NCI-H2081 (cell line): Measurements from ENCODE around the gene PCP2.

Experiments used
- DNase-seq, 2 experiments: peaks; one replicate each; lab custom pipeline; 2025; lab: John Stamatoyannopoulos, UW

Gene PCP2

DNA sequence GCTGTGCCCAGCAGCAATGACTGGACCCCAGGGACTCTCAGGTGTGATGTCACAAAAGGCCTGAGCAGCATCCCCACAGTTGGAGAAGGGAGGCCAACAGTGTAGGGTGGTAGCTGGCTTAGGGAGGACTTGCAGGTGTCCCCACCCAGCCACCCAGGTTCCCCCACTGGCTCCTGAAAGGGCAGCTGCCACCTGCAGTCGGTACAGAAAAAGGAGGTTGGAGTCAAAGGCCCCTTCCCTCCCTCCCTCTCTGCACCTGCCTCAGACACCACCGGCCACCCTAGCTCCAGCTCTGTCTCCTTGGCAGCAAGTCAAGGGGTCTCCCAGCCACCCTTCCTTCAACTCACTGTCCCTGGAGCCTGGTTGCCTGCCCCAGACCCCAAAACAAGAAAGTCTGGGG is at the start of gene PCP2:
Gene PCP2, minus strand, starts transcription at position 22 of the 400 bp plus-strand sequence. CDS start 262 bp downstream, outside the sequence.
- DNase-seq = no peak

DNA sequence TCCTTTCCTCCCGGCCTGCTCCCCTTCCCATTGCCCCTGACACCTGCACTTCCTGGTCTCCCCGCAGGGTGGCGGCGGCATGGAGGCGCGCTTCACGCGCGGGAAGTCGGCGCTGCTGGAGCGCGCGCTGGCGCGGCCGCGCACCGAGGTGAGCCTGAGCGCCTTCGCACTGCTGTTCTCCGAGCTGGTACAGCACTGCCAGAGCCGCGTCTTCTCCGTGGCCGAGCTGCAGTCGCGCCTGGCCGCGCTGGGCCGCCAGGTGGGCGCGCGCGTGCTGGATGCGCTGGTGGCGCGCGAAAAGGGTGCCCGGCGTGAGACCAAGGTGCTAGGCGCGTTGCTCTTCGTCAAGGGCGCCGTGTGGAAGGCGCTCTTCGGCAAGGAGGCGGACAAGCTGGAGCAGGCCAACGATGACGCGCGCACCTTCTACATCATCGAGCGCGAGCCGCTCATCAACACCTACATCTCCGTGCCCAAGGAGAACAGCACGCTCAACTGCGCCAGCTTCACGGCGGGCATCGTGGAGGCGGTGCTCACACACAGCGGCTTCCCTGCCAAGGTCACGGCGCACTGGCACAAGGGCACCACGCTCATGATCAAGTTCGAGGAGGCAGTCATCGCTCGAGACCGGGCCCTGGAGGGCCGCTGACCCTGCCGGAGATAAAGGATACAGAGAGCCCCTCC is 48.8 kb upstream of the PCP2 start:
- DNase-seq = no peak

DNA sequence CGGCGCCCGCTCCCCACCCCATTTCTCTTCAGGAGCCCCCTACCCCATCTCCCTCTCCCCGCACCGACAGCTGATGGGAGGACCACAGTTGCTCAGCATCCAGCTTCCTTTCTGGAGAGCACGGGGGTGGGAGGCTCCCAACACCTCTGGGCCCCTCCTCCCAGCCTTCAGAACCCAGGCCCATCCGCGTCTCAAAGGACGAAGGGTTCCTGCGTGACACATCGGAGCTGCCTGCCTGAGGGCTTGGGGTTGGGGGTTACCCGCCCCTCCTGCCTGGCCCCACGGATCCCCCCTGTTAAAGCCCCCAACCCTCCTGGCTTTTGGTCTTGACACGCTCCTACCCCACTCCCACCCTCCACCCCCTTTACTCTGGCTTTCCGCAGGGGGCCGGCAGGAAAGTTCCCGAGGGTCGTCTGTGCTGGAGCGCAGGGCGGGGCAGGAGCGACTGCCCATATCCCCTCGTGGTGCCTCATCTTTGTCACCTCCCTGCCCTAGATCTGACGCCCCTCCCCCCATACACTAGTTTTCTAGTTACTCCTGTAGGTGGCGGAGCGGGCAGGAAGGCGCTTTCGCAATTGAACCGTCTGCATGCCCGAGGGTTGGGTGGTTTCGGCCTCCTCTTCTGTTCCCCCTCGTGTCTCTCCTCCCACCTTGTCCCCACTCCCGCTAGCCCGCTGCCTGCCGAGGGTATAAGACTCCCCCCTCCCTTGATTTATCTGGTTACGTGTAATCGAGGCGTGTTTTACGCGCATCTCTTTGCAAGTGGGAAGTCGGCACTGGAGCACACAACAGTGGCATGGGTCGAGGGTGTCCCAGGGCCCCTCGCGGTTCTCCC is 48.0 kb upstream of the PCP2 start:
- DNase-seq = peak in 1 of 2 experiments; percentile 20

DNA sequence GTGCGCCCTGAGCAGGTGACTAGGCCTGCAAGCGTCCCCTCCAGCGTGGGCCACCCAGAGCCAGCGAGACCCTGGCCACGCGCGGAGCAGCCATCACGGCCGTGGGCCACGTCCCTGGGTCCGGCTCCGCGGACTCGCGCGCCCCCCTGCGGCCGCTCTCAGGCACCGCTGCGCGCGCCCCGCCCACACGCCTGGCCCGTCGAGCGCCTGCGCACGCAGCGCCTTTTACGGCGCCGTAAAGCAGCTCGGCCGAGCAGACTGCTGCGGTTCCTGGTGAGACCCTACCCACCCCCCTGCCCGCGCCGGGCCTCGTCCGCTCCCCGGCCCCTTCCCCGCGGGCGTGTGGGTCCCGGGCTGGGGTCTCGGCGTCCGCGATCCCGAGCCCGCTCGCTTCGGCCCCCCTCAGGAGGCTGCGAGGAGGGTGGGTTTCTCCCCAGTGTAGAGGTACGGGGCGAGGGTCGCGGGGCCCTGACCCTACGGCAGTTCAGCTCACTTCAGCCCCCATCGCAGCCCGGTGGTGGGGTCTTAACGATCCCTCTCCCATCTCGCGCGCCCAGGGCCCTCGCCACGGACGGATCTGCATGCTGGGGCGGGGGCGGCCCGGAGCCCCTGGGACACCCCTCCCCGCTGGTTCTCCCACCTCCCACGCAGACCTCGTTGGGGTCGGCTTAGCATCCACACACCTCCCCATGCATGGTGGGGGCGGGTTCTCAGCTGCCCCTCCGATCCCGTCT is 47.3 kb upstream of the PCP2 start, which contains the start of gene TRAPPC5:
Gene TRAPPC5, plus strand, starts transcription at position 228 of the 734 bp plus-strand sequence. CDS start 1,421 bp downstream, outside the sequence.
- DNase-seq = peak; percentile 72 to 80

DNA sequence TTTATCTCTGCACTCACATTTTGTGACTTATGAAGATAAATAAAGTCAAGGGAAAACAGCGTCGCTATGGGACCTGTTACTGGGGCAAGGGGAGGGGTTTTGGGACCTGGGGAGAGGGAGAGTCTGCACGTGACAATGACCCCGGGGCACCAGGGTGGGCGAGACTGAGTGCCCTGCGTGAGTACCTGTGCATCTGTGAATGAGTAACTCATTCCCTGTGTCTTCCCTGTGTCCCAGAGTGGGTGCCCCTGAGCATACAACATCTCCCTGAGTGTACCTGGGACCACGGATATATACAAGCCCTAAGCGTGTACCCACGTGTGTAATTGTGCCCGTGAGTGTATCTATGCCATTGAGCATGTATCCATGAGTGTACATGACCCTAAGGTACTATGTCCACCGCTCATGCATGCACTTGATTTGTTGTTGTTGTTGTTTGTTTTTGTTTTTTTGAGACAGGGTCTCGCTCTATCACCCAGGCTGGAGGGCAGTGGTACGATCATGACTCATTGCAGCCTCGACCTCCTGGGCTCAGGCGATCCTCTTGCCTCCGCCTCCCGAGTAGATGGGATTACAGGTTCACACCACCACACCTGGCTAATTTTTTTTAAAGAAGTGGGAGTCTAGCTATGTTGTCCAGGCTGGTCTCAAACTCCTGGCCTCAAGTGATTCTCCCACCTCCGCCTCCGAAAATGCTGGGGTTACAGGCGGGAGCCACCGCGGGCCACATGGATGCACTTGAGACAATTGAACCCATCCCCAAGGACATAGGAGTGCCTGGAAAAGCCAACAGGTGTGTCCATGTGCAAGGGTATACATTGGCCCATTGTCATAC is 46.5 kb upstream of the PCP2 start:
- no peak for DNase-seq

DNA sequence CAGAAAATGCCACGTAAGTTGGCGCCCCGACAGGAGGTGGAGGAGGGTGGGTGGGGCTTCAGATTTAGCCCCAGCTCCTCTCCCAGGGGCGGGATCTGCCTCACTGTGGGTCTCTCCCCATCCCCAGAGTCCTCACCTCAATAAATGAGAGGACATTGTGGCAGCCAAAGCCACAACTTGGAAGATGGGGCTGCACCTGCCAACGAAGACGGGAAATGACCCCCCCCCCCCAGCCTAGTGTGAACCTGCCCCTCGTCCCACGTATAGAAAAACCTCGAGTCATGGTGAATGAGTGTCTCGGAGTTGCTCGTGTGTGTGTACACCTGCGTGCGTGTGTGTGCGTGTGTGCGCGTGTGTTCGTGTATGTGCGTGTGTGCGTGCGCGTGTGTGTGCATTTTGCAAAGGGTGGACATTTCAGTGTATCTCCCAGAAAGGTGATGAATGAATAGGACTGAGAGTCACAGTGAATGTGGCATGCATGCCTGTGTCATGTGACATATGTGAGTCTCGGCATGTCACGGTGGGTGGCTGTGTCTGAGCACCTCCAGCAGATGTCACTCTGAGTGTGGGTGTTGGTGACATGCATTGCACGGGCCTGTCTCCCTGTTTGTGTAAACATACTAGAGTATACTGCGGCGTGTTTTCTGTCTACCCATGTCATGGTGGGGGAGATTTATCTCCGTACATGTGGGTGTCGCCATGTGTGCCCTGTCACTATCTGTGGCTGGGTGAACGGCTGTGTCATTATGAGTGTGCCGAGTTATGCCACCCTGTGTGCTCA is 45.6 kb upstream of the PCP2 start:
- DNase-seq = peak in 1 of 2 experiments; percentile 3

DNA sequence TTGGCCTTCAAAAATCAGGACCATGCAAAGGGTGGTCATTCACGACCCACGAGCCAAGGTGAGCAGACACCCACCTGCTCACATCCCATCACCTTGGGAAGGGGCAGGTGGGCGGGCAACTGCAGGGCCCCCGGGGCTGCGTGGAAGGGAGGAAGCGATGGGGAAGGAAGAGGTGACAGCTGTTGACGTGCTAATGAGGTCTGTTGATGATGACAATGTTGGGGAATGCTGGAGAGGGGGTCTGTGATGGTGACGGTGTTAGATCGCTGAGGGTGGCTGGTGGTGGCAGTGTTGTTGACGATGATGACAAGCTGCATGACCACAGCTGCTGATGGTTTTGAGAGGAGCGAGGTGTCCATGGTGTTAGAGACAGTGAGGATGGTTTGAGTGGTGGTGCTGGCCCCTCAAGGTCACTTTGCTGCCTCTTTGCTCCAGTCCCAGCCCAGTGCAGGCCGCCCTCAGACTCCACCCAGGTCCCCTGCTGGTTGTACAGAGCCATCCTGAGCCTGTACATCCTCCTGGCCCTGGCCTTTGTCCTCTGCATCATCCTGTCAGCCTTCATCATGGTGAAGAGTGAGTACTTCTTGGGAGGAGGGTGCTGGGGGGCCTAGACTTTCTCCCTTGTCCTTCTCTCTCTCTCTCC is 44.3 kb upstream of the PCP2 start:
- no peak for DNase-seq

DNA sequence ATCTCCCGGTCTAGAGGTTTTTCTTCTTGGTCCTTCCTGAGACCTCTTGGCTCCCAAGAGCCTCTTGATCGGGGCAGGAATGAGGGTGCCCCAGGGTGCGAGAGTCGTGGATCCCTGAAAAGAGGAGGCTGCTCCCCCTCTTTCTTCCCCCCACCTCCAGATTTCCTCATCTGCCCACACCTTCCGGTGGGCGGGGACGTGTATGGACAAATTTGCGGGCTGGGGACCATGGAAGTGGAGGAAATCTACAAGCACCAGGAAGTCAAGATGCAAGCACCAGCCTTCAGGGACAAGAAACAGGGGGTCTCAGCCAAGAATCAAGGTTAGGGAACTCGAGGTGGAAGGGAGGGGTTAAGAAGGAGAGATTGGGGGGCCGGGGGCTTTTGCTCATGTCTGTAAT is 43.3 kb upstream of the PCP2 start, which contains the start of gene MCEMP1:
Gene MCEMP1, plus strand, starts transcription at position 237 of the 400 bp plus-strand sequence. Its CDS starts 31 bp downstream, at position 268.
- no peak for DNase-seq

DNA sequence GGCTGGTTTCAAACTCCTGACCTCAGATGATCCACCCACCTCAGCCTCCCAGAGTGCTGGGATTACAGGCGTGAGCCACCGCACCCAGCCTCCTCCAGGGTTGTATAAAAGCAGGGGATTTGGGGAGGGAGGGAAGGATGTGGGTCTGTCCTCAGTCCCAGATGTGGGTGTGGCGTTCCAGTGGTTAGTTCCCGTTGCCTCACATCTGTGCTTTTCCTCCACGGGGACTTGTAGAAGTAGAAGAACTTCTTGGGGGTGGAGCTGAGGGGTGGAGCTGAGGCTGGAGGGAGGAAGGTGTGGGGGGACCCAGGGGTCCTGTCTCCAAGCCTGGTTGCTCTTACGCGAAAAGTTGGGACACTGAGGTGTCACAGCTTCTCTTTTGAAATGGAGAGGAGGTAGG is 42.9 kb upstream of the PCP2 start:
- no peak for DNase-seq

DNA sequence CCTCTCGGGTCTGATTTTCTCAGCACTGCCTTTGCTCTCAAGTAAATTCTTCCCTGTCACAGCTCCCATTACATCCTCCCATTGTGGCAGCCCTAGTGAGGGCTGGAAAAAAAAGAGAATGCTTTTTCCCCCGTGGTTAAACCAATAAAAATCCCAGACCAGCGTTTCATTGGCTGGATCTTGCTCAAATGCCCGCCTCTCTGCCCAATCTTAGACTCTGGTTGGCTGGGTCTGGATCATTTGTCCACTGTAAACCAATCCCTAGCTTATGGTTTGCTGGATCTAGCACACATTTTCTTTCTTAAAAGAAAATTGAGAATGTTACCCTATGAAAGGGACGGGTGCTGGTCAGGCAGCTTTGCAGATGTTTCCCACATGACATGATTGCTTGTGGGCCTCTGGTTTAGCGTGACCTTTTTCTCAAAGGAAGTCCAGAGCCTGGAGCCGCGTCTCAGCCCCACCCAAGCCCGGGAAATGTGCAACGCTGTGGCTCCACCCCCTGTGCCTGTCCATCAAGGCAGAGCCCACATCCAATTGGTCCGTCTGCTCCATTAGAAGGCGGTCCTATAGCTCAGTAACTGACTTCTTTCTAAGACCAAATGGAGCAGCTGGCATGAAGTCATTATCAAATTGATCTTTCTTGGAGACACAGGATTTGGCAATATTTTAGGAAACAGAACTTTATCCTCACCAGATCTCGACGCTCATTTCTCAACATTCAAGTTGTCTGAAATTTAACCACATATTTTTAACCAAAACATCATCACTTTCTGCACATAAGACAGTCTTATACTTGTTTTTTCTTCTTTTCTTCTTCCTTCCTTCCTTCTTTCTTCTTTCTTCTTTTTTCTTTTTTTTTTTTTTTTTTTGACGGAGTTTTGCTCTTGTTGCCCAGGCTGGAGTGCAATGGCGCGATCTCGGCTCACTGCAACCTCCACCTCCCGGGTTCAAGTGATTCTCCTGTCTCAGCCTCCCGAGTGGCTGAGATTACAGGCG is 40.8 kb upstream of the PCP2 start:
- peak; percentile 37 to 64 for DNase-seq

DNA sequence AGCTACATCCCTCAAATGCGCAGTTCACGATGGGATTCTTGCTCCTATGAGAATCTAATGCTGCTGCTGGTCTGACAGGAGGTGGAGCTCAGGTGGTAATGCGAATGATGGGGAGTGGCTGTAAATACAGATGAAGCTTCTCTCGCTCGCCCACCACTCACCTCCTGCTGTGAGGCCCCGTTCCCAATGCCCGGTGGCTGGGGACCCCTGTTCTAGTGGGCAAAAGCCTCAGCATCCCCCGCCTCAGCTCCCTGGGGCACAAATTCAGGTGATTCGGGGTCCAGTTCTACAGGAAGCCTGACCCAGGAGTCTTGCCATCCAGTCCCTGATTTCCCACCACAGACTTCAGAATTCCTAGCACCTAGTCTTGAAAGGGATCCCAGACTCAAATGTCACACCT is 39.0 kb upstream of the PCP2 start:
- DNase-seq = no peak

DNA sequence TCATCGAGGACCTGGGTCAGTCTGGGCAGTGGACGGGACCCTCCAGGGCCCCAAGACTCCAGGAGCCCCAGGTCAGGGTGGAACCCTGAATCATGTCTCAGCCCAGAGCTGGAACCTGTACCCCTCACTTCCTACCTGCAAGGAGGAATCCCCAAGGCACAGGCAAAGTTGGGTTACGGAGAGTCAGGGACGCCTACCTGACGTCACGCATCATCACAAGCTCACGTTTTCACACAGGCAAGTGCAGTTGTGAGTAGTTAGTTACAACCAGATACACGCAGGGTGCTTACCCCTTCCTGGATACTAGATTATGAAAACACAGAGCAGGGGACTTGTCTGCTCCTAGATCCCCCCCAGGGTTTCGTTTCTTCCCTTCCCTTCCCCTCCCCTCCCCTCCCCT is 37.3 kb upstream of the PCP2 start:
- DNase-seq = no peak

DNA sequence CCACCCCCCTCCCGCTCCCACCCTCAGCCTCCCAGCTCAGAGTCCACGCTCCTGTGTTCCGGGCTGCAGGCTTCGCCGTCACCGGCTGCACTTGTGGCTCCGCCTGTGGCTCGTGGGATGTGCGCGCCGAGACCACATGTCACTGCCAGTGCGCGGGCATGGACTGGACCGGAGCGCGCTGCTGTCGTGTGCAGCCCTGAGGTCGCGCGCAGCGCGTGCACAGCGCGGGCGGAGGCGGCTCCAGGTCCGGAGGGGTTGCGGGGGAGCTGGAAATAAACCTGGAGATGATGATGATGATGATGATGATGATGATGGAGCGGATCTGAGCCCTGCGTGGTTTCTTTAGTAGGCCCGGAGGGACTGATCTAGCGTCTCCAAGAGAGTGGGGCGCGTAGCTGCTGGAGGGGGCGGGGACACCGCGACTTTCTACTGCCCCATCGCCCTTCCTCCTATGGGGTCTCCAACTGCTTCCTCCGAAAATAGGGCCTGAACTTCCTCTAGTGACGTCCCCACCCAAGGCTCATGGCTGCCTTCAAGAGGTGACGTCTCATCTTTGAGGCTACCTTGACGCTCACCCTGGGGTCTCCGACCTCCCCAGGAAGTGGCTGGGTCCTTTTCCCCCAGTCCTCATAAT is 36.7 kb upstream of the PCP2 start:
- DNase-seq = no peak

DNA sequence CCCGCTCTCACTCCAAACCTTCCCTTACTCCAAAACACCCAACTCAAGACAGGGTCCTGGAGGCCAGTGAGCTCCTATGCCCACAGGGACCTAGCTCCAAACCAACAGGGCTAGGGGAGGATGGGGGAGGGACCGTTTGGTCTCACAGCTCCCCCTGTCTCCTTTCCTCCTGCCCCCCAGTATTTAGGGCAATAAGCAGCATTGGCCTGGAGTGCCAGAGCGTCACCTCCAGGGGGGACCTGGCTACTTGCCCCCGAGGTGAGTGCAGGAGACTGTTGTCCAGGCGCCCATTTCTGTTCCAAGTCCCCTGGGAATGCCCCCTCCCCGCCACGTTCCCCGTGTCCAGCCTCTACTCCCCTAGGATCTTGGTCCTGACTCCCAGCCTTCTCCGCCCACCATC is 36.1 kb upstream of the PCP2 start:
- DNase-seq = no peak

DNA sequence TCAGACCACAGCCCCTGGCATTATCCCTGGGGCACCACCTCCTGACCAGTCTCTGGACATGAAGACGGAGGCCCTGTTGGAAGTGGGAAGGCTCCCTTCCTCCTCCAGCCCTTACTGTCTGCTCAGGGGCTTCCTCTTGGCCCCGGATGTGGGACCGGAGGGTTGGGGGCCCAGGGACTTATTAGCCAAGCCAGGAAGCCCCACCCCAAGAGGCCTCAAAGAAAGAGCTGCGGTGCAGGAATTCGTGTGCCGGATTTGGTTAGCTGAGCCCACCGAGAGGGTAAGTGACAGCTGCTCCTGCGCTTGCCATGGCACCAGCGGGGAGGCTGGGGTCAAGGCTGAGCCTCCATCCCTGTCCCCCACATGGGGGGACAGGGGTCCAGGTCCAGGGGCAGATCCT is 35.3 kb upstream of the PCP2 start, which contains the start of gene RETN:
Gene RETN, plus strand, starts transcription at position 208 of the 400 bp plus-strand sequence. CDS start 278 bp downstream, outside the sequence.
- no peak for DNase-seq

DNA sequence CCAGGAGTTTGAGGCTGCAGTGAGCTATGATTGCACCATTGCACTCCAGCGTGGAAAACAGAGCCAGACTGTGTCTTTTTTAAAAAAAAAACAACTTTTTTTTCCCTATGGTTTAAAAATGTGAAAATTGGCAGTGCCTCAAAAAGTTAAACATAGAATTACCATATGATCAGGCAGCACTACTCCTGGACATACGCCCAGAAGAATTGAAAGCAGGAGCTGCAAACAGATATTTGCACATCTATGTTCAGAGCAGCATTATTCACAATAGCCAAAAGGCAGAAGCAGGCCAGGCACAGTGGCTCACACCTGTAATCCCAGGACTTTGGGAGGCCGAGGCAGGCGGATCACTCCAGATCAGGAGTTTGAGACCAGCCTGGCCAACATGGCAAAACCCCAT is 31.6 kb upstream of the PCP2 start:
- peak in 1 of 2 experiments; percentile 16 for DNase-seq

DNA sequence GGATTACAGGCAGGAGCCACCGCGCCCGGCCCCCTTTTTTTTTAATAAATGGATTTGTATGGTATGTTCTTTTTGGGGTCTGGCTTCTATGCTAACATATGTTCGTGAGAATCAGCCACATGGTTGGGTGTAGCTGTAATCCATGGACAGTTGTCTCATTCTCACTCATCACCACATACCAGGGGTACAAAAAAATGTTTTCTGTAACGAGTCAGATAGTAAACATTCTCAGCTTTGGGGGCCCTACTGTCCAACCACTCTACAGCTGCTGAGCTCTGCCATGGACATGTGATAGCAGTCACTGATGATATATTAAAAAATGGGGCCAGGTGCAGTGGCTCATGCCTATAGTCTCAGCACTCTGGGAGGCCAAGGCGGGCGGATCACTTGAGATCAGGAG is 30.2 kb upstream of the PCP2 start:
- no peak for DNase-seq

DNA sequence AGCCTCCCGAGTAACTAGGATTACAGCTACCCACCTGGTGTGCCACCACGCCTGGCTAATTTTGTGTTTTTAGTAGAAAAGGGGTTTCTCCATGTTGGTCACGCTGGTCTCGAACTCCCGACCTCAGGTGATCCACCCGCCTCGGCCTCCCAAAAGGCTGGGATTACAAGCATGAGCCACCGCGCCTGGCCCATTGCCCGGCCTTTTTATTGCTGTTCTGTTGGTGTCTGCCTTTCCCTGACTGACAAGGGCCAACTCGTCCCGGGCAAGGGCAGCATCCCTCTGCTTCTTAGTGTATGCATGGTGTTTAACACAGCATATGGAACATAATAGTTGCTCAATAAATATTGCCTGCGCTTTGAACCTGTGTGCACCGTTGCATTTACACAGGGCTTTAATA is 29.1 kb upstream of the PCP2 start:
- DNase-seq = no peak
